HepG2 (cell line): Measurements from ENCODE around the gene NRL. TPM values are rescaled to one million over a fixed set of nuclear protein-coding genes. Genes with fewer than 3 reads are reported as not detected.

Experiments used
- CENPBD1 ChIP-seq: sonication (generic); formaldehyde crosslinking; IDR thresholded peaks from 2 replicates; pipeline ENCODE4 v1.8.0; 2022; ENCODE audit warnings: missing genetic modification reagents, low read depth, mild to moderate bottlenecking, borderline replicate concordance
- FIP1L1 ChIP-seq: fragments of 200-400 bp; formaldehyde crosslinking; IDR thresholded peaks from 2 replicates; pipeline ENCODE4 v1.6.1; 2018; ENCODE audit warnings: low read depth, mild to moderate bottlenecking, low read length, moderate library complexity, borderline replicate concordance; ENCODE audit not compliant: insufficient read depth
- SCMH1 ChIP-seq: sonication (generic); formaldehyde crosslinking; IDR thresholded peaks from 2 replicates; pipeline ENCODE4 v1.9.0; 2021; ENCODE audit warnings: missing genetic modification reagents, mild to moderate bottlenecking, borderline replicate concordance
- ZNF563 ChIP-seq: sonication (generic); formaldehyde crosslinking; IDR thresholded peaks from 2 replicates; pipeline ENCODE4 v1.8.0; 2022; ENCODE audit warnings: mild to moderate bottlenecking, moderate library complexity, missing genetic modification reagents
- polyA plus RNA-seq, 8 experiments: library from polyadenylated mRNA; depleted of rRNA in 3 of 8; stranded (reverse) in 7 of 8; unstranded in 1 of 8; fragments of >200 nt; fragmentation: Illumina TruSeq in 4 of 8; extraction: Trizol in 4 of 8; gene quantifications; 2 replicates each; pipeline versions ENCODE4 v1.2.1 to v1.2.3, GENCODE V29; 2011 to 2016; ENCODE audit warnings: low read depth in 4 of 8, missing spikeins in 1 of 8, mixed read lengths in 1 of 8; ENCODE audit not compliant: insufficient read depth in 1 of 8
- total RNA-seq, 5 experiments: library from RNA; depleted of rRNA; stranded (reverse); fragments of >200 nt; fragmentation: Illumina TruSeq; extraction: Trizol; gene quantifications; 2 replicates each; pipeline ENCODE4 v1.2.3, GENCODE V29; 2016; ENCODE audit warnings: low read depth in 1 of 5
- TF ChIP-seq, protein P1 (sequence below): sonication (generic); formaldehyde crosslinking; IDR thresholded peaks from 2 replicates; pipeline ENCODE4 v1.5.1; 2020; ENCODE audit warnings: mild to moderate bottlenecking, missing genetic modification reagents
- TF ChIP-seq, protein P2 (sequence below): sonication (generic); formaldehyde crosslinking; IDR thresholded peaks from 2 replicates; pipeline ENCODE4 v1.4.0; 2020; ENCODE audit warnings: missing genetic modification reagents
- TF ChIP-seq, protein P3 (sequence below): sonication (generic); formaldehyde crosslinking; IDR thresholded peaks from 2 replicates; pipeline ENCODE4 v1.9.0; 2022; ENCODE audit warnings: missing genetic modification reagents, mild to moderate bottlenecking, borderline replicate concordance
- TF ChIP-seq, protein P4 (sequence below): sonication (generic); formaldehyde crosslinking; IDR thresholded peaks from 2 replicates; pipeline ENCODE4 v1.4.0; 2020; ENCODE audit warnings: low read depth, missing genetic modification reagents
- TF ChIP-seq, protein P5 (sequence below), 2 experiments: fragments of 450-650 bp in 1 of 2; sonication (generic) in 1 of 2; formaldehyde crosslinking; IDR thresholded peaks; 2 replicates each; pipeline versions ENCODE4 v1.5.0 to v1.8.0; 2020 to 2022; ENCODE audit warnings: mild to moderate bottlenecking in 1 of 2, missing genetic modification reagents in 1 of 2

Gene NRL
- total and polyA plus RNA-seq, 2 of the 13 experiments (the other 11 are each of a cell fraction or from before 2014, with no cell fraction given): 2.5 to 4.7 TPM

GRCh38 chr14:24141097-24141880 lies 26.5 kb upstream of the NRL start, which contains the start of gene EMC9 (continued):
- TF ChIP-seq, protein P1, sequence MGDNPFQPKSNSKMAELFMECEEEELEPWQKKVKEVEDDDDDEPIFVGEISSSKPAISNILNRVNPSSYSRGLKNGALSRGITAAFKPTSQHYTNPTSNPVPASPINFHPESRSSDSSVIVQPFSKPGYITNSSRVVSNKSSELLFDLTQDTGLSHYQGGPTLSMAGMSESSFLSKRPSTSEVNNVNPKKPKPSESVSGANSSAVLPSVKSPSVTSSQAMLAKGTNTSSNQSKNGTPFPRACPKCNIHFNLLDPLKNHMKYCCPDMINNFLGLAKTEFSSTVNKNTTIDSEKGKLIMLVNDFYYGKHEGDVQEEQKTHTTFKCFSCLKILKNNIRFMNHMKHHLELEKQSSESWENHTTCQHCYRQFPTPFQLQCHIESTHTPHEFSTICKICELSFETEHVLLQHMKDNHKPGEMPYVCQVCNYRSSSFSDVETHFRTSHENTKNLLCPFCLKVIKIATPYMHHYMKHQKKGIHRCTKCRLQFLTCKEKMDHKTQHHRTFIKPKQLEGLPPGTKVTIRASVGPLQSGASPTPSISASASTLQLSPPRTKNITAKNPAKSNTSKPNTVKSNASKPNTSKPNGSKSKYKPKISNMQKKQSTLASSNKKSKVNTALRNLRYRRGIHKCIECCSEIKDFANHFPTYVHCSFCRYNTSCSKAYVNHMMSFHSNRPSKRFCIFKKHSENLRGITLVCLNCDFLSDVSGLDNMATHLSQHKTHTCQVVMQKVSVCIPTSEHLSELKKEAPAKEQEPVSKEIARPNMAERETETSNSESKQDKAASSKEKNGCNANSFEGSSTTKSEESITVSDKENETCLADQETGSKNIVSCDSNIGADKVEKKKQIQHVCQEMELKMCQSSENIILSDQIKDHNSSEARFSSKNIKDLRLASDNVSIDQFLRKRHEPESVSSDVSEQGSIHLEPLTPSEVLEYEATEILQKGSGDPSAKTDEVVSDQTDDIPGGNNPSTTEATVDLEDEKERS: peak; percentile 90
- TF ChIP-seq, protein P2, sequence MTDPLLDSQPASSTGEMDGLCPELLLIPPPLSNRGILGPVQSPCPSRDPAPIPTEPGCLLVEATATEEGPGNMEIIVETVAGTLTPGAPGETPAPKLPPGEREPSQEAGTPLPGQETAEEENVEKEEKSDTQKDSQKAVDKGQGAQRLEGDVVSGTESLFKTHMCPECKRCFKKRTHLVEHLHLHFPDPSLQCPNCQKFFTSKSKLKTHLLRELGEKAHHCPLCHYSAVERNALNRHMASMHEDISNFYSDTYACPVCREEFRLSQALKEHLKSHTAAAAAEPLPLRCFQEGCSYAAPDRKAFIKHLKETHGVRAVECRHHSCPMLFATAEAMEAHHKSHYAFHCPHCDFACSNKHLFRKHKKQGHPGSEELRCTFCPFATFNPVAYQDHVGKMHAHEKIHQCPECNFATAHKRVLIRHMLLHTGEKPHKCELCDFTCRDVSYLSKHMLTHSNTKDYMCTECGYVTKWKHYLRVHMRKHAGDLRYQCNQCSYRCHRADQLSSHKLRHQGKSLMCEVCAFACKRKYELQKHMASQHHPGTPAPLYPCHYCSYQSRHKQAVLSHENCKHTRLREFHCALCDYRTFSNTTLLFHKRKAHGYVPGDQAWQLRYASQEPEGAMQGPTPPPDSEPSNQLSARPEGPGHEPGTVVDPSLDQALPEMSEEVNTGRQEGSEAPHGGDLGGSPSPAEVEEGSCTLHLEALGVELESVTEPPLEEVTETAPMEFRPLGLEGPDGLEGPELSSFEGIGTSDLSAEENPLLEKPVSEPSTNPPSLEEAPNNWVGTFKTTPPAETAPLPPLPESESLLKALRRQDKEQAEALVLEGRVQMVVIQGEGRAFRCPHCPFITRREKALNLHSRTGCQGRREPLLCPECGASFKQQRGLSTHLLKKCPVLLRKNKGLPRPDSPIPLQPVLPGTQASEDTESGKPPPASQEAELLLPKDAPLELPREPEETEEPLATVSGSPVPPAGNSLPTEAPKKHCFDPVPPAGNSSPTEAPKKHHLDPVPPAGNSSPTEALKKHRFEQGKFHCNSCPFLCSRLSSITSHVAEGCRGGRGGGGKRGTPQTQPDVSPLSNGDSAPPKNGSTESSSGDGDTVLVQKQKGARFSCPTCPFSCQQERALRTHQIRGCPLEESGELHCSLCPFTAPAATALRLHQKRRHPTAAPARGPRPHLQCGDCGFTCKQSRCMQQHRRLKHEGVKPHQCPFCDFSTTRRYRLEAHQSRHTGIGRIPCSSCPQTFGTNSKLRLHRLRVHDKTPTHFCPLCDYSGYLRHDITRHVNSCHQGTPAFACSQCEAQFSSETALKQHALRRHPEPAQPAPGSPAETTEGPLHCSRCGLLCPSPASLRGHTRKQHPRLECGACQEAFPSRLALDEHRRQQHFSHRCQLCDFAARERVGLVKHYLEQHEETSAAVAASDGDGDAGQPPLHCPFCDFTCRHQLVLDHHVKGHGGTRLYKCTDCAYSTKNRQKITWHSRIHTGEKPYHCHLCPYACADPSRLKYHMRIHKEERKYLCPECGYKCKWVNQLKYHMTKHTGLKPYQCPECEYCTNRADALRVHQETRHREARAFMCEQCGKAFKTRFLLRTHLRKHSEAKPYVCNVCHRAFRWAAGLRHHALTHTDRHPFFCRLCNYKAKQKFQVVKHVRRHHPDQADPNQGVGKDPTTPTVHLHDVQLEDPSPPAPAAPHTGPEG (CRISPR knock-in tag): peak; percentile 84; the same call in 1 of the 2 replicates
- TF ChIP-seq SCMH1 (no peak), FIP1L1 (peak; percentile 83; the same call in 1 of the 2 replicates), ZNF563 (CRISPR knock-in tag) (no peak), CENPBD1 (no peak)
- TF ChIP-seq, protein P3, sequence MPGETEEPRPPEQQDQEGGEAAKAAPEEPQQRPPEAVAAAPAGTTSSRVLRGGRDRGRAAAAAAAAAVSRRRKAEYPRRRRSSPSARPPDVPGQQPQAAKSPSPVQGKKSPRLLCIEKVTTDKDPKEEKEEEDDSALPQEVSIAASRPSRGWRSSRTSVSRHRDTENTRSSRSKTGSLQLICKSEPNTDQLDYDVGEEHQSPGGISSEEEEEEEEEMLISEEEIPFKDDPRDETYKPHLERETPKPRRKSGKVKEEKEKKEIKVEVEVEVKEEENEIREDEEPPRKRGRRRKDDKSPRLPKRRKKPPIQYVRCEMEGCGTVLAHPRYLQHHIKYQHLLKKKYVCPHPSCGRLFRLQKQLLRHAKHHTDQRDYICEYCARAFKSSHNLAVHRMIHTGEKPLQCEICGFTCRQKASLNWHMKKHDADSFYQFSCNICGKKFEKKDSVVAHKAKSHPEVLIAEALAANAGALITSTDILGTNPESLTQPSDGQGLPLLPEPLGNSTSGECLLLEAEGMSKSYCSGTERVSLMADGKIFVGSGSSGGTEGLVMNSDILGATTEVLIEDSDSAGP (CRISPR knock-in tag): no peak
- TF ChIP-seq, protein P4, sequence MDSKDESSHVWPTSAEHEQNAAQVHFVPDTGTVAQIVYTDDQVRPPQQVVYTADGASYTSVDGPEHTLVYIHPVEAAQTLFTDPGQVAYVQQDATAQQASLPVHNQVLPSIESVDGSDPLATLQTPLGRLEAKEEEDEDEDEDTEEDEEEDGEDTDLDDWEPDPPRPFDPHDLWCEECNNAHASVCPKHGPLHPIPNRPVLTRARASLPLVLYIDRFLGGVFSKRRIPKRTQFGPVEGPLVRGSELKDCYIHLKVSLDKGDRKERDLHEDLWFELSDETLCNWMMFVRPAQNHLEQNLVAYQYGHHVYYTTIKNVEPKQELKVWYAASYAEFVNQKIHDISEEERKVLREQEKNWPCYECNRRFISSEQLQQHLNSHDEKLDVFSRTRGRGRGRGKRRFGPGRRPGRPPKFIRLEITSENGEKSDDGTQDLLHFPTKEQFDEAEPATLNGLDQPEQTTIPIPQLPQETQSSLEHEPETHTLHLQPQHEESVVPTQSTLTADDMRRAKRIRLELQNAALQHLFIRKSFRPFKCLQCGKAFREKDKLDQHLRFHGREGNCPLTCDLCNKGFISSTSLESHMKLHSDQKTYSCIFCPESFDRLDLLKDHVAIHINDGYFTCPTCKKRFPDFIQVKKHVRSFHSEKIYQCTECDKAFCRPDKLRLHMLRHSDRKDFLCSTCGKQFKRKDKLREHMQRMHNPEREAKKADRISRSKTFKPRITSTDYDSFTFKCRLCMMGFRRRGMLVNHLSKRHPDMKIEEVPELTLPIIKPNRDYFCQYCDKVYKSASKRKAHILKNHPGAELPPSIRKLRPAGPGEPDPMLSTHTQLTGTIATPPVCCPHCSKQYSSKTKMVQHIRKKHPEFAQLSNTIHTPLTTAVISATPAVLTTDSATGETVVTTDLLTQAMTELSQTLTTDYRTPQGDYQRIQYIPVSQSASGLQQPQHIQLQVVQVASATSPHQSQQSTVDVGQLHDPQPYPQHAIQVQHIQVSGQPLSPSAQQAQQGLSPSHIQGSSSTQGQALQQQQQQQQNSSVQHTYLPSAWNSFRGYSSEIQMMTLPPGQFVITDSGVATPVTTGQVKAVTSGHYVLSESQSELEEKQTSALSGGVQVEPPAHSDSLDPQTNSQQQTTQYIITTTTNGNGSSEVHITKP (CRISPR knock-in tag): peak; percentile 83; the same call in 1 of the 2 replicates
- TF ChIP-seq, protein P5, sequence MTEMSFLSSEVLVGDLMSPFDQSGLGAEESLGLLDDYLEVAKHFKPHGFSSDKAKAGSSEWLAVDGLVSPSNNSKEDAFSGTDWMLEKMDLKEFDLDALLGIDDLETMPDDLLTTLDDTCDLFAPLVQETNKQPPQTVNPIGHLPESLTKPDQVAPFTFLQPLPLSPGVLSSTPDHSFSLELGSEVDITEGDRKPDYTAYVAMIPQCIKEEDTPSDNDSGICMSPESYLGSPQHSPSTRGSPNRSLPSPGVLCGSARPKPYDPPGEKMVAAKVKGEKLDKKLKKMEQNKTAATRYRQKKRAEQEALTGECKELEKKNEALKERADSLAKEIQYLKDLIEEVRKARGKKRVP (CRISPR knock-in tag; IDR thresholded peaks at IDR 0.05): 0 out of 4 replicates have a peak, but pooled peaks of 1 of the 2 experiments have one; percentile 51
